ENCODE results near the gene CLTCL1.

DNA sequence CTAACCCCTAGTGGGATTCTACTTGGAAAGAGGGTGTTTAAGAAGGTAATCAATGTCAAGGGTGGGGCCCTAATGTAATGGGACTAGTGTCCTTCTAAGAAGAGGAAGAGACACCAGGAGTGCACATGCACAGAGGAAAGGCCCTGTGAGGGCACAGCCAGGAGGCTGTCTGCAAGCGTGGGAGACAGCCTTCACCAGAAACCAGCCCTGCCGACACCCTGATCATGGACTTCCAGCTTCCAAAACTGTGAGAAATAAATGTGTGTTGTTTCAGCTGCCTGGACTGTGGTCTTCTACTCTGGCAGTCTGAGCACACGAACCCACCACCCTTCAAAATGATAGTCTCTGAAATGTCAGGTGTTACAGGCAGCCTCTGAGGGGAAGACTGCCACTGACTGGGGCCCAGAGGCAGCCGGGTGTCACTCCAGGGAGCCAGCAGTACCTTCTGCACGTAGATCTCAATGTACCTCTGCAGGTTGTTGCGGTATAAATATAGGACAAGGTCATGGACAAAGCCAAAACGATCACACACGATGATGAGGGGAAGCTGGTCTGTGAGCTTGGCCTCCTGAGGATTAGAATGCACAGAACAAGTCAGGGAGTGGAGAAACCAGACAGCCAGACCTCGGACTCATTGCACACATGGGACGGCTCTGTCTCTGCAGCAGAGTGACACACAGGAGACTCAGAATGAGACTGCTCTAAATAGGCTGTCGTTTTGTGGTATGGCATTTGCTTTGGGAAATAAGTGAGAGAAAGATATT lies 69.1 kb downstream of the CLTCL1 start:
- TF ChIP-seq POLR2A (IDR thresholded peaks at IDR 0.05), result no peak
- TF ChIP-seq, protein P1, sequence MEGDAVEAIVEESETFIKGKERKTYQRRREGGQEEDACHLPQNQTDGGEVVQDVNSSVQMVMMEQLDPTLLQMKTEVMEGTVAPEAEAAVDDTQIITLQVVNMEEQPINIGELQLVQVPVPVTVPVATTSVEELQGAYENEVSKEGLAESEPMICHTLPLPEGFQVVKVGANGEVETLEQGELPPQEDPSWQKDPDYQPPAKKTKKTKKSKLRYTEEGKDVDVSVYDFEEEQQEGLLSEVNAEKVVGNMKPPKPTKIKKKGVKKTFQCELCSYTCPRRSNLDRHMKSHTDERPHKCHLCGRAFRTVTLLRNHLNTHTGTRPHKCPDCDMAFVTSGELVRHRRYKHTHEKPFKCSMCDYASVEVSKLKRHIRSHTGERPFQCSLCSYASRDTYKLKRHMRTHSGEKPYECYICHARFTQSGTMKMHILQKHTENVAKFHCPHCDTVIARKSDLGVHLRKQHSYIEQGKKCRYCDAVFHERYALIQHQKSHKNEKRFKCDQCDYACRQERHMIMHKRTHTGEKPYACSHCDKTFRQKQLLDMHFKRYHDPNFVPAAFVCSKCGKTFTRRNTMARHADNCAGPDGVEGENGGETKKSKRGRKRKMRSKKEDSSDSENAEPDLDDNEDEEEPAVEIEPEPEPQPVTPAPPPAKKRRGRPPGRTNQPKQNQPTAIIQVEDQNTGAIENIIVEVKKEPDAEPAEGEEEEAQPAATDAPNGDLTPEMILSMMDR (IDR thresholded peaks at IDR 0.05), result no peak
